Stomach (tissue), 4 donors: ENCODE results near the gene PHACTR3.

Experiments
- POLR2AphosphoS5 ChIP-seq, 3 donors: sonication (generic); formaldehyde crosslinking; IDR thresholded peaks; one replicate each; pipeline ENCODE4 v1.6.1; 2016; ENCODE audit warnings: antibody characterized with exemption in 3 of 3
- TF ChIP-seq, protein P1 (sequence below), 7 experiments: fragments of 450-650 bp in 4 of 7; fragments of 200-600 bp in 3 of 7; sonication (generic) in 3 of 7; IDR thresholded peaks; one replicate each; pipeline ENCODE4 v1.5.1; 2016 to 2019; ENCODE audit warnings: antibody characterized with exemption in 7 of 7, control low read depth in 2 of 7, mild to moderate bottlenecking in 1 of 7

- TF ChIP-seq, protein P1, sequence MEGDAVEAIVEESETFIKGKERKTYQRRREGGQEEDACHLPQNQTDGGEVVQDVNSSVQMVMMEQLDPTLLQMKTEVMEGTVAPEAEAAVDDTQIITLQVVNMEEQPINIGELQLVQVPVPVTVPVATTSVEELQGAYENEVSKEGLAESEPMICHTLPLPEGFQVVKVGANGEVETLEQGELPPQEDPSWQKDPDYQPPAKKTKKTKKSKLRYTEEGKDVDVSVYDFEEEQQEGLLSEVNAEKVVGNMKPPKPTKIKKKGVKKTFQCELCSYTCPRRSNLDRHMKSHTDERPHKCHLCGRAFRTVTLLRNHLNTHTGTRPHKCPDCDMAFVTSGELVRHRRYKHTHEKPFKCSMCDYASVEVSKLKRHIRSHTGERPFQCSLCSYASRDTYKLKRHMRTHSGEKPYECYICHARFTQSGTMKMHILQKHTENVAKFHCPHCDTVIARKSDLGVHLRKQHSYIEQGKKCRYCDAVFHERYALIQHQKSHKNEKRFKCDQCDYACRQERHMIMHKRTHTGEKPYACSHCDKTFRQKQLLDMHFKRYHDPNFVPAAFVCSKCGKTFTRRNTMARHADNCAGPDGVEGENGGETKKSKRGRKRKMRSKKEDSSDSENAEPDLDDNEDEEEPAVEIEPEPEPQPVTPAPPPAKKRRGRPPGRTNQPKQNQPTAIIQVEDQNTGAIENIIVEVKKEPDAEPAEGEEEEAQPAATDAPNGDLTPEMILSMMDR (IDR thresholded peaks at IDR 0.05): no peak
- no peak for TF ChIP-seq POLR2AphosphoS5 (IDR thresholded peaks at IDR 0.05)
Observed at GRCh38 chr20:59817406-59817805, 213.1 kb downstream of the PHACTR3 start.
